Measurements from ENCODE around the gene SERPINB8. TPM values are rescaled to one million over a fixed set of nuclear protein-coding genes. Genes with fewer than 3 reads are reported as not detected.

The SERPINB8 gene
- total RNA-seq, 1 donor from 2014 or later: 4.5 TPM

DNA sequence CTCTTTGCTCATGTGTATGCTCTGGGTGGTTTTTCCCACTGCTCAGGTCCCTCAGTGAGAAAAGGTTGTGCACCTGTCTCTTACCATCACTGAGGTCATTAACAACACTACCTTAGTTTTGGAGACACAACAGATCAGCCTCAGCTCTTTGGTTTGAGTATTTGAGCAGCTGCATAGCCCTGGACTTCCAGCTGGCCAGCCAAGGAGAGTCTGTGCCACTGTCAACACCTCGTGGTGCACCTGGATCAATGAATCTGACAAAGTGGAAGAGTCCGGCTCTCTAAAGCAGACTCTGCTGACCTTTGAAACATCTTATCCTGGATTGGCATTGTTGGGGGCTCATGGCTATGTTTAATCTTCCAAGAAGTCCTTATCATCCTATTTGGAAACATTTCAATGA, 30.0 kb downstream of the SERPINB8 start:
- intact Hi-C loops (cut with DNase I): no loop called here
- DNase-seq (ENCODE audit: low spot score): no peak

DNA sequence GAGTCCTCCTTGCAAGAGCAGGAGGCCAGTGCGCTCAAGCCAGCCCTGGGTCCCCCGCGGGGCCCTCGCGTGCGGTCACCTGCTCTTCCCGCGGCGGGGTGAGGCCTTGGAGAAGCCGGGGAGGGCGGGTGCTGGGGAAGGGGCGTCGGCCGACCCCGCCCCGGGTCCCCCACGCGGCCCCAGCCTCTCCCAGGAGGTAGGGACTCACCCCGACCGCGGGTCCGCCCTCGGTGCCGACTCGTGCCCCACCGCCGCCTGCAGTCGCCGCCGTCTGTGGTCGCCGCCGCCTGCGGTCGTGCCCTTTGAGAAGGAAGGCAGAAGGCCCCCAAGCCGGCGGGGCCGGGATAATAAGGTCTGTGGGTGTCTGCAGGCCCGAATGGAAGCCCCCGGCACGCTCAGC, 32.7 kb downstream of the SERPINB8 start:
- DNase-seq (ENCODE audit: low spot score): no peak
- intact Hi-C loops (cut with DNase I): no loop called here

DNA sequence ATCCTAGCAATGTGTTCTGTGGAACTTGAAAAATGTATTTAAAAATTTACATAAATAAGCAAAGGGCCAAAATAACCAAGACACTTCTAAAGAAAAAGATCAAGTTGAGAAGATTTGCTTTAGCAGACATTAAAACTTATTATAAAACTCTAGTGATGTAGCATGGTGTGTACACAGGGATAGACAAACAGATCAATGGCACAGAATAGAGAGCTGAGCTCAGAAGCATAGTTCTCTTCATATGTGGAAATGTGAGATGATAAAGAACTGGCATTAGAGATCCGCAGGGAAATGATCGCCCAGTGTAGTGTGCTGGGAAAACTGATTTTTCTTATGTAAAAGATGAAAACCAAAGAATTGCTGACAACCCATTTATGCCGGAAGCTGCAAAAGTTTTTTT, 39.4 kb downstream of the SERPINB8 start:
- DNase-seq (ENCODE audit: low spot score): no peak
- intact Hi-C loops (cut with DNase I): no loop called here

DNA sequence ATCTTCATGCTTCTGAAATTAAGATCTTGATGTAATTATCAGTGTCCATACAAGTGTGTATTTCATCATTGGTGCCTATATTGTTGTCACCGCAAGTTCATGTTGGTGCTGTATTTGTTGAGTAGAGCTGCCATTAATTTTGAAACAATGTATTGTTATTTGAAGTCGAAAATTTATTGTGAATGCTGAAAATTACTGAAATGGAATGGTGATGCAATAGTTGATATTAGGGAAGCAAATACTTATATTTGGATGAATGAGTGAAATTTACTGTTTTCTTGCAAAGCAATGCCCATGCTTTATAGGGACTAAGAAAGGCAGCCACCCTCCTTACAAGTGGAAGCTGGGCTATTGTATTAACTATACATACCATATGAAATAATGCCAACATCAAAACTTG, 41.6 kb downstream of the SERPINB8 start:
- intact Hi-C loops (cut with DNase I): no loop called here
- DNase-seq (ENCODE audit: low spot score): no peak

DNA sequence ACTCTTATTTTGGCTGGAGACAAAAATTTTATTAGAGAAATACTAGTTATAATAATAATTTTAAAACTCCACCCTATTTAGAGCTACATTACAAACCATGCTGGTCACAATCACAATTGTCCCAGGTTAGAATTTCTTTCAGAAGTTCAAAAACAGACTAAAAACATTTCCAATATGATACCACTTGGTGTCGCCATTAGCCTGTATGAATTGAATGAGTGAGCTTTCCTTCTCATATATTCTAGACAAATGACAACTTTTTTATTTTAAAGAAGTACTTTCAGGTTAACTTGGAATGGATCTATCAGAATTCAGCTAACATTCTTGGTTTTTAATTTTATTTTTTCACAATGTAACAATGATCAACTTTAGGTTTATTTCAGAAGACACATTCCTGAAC, 48.0 kb downstream of the SERPINB8 start:
- intact Hi-C loops (cut with DNase I): no loop called here
- DNase-seq (ENCODE audit: low spot score): no peak

DNA sequence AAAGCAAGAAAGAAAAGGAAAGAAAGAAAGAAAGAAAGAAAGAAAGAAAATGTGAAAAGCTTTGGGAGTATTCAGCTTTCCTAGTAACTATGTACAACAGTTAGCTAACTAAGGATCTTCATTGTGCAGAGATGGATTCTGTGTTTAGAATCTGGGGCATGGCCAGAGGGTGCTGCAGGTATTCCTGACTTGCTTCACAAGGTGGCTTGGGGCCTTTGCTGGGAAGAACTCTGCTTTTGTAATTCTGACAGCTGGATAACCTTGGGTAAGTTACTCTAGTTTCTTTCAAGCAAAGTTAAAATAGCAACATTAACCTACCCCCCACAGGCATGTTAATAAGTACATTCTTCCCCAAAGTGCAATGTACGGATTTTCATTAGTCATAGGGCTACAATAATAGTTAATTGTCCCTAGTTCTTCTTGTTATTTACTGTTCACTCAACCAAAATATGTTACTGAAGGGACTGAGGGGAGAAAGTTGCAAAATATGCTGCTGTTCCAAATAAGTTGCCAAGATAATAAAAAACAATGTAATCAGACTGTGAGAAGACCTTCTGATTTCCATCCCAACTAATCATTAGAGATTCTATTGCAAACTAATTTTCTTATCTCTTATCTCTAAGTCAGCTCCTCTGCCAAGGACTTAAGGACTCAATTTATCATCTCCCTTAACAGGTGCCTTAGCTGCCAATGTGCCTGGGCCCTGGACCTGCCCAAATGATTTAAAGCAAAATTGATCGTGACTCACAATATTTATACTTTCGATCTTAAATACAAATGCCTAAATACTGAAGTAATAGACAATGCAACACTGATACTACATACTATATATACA, 50.3 kb downstream of the SERPINB8 start:
- DNase-seq (ENCODE audit: low spot score): no peak
- intact Hi-C loops (cut with DNase I): no loop called here

DNA sequence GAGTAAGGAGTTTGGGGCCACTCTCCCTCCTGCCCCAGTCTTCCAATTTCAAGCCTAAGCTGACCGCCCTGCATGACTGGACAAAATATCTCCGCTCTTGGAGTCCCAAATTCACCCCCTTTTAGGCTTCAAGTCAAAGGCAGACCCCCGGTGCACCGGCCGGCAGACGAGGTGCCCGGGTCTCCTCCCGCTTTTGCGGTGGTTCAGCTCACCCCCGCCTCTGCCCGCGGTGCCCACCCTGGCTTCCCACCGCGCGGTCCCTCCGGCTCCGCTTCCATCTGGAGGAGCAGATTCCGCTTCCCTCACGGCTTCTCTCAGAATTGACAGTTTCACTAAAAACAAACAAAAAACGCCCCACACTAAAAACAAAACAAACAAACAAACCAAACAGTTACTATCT, 56.5 kb downstream of the SERPINB8 start:
- DNase-seq (ENCODE audit: low spot score): no peak
- intact Hi-C loops (cut with DNase I): no loop called here

DNA sequence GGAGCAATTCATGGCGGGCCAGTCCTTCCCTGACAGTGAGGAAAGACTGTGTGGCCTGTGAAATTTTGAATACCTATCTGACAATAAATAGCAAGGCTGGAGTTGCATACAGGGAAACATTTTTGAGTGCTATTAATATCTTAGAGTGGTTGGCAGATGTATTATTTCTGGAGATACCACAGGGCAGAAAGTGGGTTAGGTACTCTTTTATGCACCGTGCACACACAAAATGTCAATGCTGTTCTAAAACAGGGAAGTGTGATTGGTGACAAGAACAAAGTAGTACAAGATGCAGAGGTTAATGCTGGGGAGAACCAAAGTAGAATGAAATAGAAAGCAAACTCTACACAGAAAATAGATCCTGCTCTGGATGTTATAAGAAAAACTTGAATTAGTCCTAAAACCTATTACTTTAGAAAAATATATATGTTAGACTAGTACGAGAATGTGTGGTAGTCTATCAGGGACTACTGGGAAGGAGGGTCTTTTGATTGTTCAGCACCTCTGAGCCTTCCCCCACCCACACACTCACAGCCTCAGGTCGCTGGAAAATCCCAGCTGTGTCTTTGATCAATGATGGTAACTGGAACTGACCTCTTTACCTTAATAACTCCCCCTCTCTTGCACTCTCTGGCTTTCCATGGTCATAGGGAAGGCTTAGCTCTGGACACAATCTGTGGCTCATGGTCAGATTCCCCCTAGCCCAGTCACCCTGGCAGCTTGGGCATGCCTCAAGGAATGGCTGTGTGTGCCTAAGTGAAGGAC, 58.2 kb downstream of the SERPINB8 start:
- no peak for DNase-seq (ENCODE audit: low spot score)
- intact Hi-C loops (cut with DNase I): no loop called here

DNA sequence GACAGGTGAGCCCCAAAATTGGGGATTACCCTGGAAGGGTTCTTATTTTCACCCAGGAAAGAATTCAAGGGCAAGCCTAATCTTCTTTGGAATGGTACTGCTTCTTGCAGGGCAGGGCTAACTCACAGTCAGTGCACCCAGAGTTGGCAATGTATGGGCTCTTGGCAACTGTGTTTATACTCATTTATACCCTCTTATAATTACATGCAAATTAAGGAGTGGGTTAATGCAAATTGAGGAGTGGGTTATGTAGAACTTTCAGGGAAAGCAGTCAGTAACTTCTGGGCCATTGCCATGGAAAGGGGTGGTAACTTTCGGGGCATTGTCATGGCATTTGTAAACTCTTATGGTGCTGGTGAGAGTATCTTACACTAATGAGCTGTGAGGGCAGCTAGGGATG, 59.2 kb downstream of the SERPINB8 start:
- no peak for DNase-seq (ENCODE audit: low spot score)
- intact Hi-C loops (cut with DNase I): no loop called here

DNA sequence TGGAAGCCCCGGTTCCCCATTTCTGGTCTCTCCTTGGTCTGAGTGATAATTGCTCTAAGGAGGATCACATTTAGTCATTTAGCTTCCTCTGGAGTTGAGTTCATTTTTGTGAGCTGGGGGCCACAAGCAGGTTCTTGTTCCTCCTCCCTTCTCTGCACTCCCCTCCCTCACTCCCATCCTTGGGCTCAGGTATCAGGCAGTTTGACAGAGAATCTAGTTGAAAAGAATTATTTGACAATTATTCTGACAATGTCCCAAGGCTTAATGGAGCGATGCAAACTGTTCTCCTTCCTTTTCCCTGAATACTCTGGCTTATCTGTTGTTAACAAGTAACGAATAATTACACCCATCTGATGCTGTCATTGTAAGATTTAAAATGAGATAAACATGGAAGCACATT, 61.5 kb downstream of the SERPINB8 start:
- intact Hi-C loops (cut with DNase I): no loop called here
- no peak for DNase-seq (ENCODE audit: low spot score)

DNA sequence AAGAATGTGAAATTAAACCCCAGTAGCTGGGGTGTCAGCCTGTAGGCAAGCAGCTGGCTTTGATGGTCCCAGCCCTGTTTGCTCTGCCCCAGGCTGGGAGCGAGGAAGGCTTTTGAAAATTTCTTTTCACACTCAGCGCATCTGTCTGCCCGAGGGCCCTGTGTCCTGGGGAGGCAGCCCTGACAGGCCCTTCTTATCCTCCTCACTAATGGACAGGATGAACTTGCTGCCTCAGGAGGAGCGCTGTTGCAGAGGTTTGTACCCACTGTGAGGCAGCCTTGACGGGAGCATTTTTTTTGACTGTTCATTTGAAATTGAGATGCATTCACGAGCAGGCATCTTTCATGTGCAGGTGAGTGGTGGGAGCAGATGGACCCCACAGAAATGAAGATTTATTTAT, 62.4 kb downstream of the SERPINB8 start:
- intact Hi-C loops (cut with DNase I): no loop called here
- no peak for DNase-seq (ENCODE audit: low spot score)

DNA sequence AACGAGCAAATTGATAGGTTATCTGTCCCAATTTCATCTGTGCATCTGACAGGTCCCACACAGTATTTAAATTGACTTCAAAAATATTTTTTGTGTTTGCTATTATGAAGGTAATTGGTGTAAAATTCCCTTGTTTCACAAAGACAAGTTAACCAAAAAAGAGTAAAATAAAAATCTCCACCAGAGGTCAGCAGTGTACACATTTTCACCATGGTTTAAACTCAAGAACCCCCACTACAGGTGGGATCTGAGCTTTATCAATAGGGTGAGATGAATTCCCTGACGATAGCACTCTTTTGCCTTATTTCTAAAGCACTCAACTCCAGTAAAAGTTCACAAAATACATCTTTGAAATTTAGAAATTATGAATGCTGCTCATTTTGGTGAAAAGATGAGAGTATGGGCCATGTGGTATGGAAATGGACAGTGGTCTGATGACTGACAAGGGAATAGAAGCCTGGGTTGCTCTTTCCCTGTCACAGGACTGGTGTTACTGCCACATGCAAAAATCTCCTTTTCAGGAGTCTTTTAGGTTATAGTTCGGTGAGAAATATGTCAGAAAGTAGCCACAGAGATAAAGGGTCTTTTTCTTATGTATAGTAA, 68.0 kb downstream of the SERPINB8 start:
- intact Hi-C loops (cut with DNase I): no loop called here

More for the DNA sequence above, 68.0 kb downstream of the SERPINB8 start:
- no peak for DNase-seq (ENCODE audit: low spot score)

Other genes starting within 250 kb of the SERPINB8 start
- gene SERPINB7, start 194.7 kb upstream of the SERPINB8 start, total RNA-seq: not detected
- gene SERPINB2, start 82.4 kb upstream of the SERPINB8 start, total RNA-seq: not detected
- not detected for gene SERPINB10, start 62.1 kb upstream of the SERPINB8 start, total RNA-seq
- gene HMSD, start 20.8 kb upstream of the SERPINB8 start, total RNA-seq: 1.1 TPM
- gene LINC00305, start 179.0 kb downstream of the SERPINB8 start, total RNA-seq: not detected

Data from cardiac septum (tissue), 1 donor.